K562 (cell line): ENCODE measurements around the gene IL17RC. TPM values are rescaled to one million over a fixed set of nuclear protein-coding genes. Genes with fewer than 3 reads are reported as not detected.
A peak's percentile ranks its signal among the peaks of the same experiment; 100 is the strongest.

Experiments used
- BCLAF1 ChIP-seq, 2 experiments: fragments of 450-650 bp in 1 of 2; IDR thresholded peaks; 2 replicates each; pipeline ENCODE4 v1.6.1; 2011 to 2017; ENCODE audit warnings: low read depth in 2 of 2, antibody characterized with exemption in 1 of 2, borderline replicate concordance in 1 of 2, low read length in 1 of 2, mild to moderate bottlenecking in 1 of 2, mixed read lengths in 1 of 2; ENCODE audit not compliant: control insufficient read depth in 1 of 2
- CBX5 ChIP-seq: IDR thresholded peaks from 2 replicates; pipeline ENCODE4 v1.6.1; 2014; ENCODE audit warnings: low read depth, borderline replicate concordance
- EP400 ChIP-seq: fragments of 450-650 bp; IDR thresholded peaks from 2 replicates; pipeline ENCODE4 v1.6.1; 2017; ENCODE audit warnings: antibody characterized with exemption, mild to moderate bottlenecking, moderate library complexity
- FOXJ2 ChIP-seq: fragments of 200-800 bp; sonication (Bioruptor generic); IDR thresholded peaks from 2 replicates; pipeline ENCODE4 v1.6.1; 2016; ENCODE audit warnings: missing genetic modification characterization, missing compliant biosample characterization
- KLF6 ChIP-seq: fragments of 250-450 bp; sonication (Bioruptor Pico); IDR thresholded peaks from 2 replicates; pipeline ENCODE4 v1.4.0; 2020; ENCODE audit warnings: mild to moderate bottlenecking, moderate library complexity, borderline replicate concordance
- MEIS2 ChIP-seq: fragments of 450-650 bp; IDR thresholded peaks from 2 replicates; pipeline ENCODE4 v1.6.1; 2014; ENCODE audit warnings: mild to moderate bottlenecking; ENCODE audit not compliant: partially characterized antibody
- MITF ChIP-seq: IDR thresholded peaks from 2 replicates; pipeline ENCODE4 v1.6.1; 2014; ENCODE audit warnings: antibody characterized with exemption
- POLR2A ChIP-seq: fragments of 450-650 bp; conservative IDR thresholded peaks from 2 replicates; pipeline ENCODE4 v1.6.1; 2016
- POLR2H ChIP-seq: IDR thresholded peaks from 2 replicates; pipeline ENCODE4 v1.6.1; 2016; ENCODE audit warnings: missing genetic modification characterization, low read depth, mild to moderate bottlenecking, control low read depth, missing compliant biosample characterization, moderate library complexity
- TAF1 ChIP-seq: IDR thresholded peaks from 2 replicates; pipeline ENCODE4 v1.6.1; 2011; ENCODE audit warnings: mild to moderate bottlenecking, low read length, moderate library complexity; ENCODE audit not compliant: insufficient read depth, control insufficient read depth, severe bottlenecking; ENCODE audit errors: extremely low read depth
- WHSC1 ChIP-seq: IDR thresholded peaks from one replicate; pipeline ENCODE4 v1.6.1; 2012; ENCODE audit warnings: low read length, control low read depth, inconsistent platforms
- YBX1 ChIP-seq: fragments of 450-650 bp; IDR thresholded peaks from 2 replicates; pipeline ENCODE4 v1.7.1; 2016; ENCODE audit warnings: mild to moderate bottlenecking
- ZNF395 ChIP-seq: fragments of 200-800 bp; sonication (Bioruptor generic); IDR thresholded peaks from 2 replicates; pipeline ENCODE4 v1.6.1; 2017; ENCODE audit warnings: missing genetic modification characterization, missing compliant biosample characterization
- ZNF76 ChIP-seq: fragments of 250-450 bp; sonication (Bioruptor Pico); IDR thresholded peaks from 2 replicates; pipeline ENCODE4 v1.4.0; 2020; ENCODE audit warnings: mild to moderate bottlenecking, moderate library complexity, borderline replicate concordance
- polyA plus RNA-seq, 8 experiments: library from polyadenylated mRNA; depleted of rRNA in 4 of 8; stranded (reverse) in 5 of 8; unstranded in 3 of 8; fragments of >200 nt; fragmentation: Nextera tagmentation in 2 of 8; fragmentation: Illumina TruSeq in 1 of 8; extraction: Ambion mirVana in 2 of 8; extraction: Trizol in 1 of 8; gene quantifications; 2 replicates each; pipeline versions ENCODE4 v1.2.1 to v1.2.3, GENCODE V29; 2011 to 2014; ENCODE audit warnings: inconsistent platforms in 1 of 8, missing spikeins in 1 of 8
- total RNA-seq, 7 experiments: library from RNA; depleted of rRNA in 6 of 7; stranded (reverse); fragments of >200 nt in 6 of 7; fragmentation: Illumina TruSeq in 2 of 7; extraction: Trizol in 2 of 7; gene quantifications; 2 replicates each; pipeline versions ENCODE4 v1.2.1 to v1.2.3, GENCODE V29; 2011 to 2021; ENCODE audit warnings: low replicate concordance in 1 of 7
- TF ChIP-seq, protein P1 (sequence below): IDR thresholded peaks from 3 replicates; pipeline ENCODE4 v1.6.1; 2011; ENCODE audit warnings: borderline replicate concordance, mild to moderate bottlenecking, moderate library complexity; ENCODE audit not compliant: insufficient read length; ENCODE audit errors: extremely low read depth
- TF ChIP-seq, protein P2 (sequence below): sonication (generic); formaldehyde crosslinking; IDR thresholded peaks from 2 replicates; pipeline ENCODE4 v1.9.0; 2022; ENCODE audit warnings: mild to moderate bottlenecking, missing genetic modification reagents

Gene IL17RC
- total and polyA plus RNA-seq, 9 of the 15 experiments (the other 6 are each of a cell fraction or from before 2014, with no cell fraction given) = 0.15 to 11.4 (median 7.1) TPM; not detected in 1

- TF ChIP-seq, protein P1, sequence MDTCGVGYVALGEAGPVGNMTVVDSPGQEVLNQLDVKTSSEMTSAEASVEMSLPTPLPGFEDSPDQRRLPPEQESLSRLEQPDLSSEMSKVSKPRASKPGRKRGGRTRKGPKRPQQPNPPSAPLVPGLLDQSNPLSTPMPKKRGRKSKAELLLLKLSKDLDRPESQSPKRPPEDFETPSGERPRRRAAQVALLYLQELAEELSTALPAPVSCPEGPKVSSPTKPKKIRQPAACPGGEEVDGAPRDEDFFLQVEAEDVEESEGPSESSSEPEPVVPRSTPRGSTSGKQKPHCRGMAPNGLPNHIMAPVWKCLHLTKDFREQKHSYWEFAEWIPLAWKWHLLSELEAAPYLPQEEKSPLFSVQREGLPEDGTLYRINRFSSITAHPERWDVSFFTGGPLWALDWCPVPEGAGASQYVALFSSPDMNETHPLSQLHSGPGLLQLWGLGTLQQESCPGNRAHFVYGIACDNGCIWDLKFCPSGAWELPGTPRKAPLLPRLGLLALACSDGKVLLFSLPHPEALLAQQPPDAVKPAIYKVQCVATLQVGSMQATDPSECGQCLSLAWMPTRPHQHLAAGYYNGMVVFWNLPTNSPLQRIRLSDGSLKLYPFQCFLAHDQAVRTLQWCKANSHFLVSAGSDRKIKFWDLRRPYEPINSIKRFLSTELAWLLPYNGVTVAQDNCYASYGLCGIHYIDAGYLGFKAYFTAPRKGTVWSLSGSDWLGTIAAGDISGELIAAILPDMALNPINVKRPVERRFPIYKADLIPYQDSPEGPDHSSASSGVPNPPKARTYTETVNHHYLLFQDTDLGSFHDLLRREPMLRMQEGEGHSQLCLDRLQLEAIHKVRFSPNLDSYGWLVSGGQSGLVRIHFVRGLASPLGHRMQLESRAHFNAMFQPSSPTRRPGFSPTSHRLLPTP = no peak
- TF ChIP-seq BCLAF1 (IDR thresholded peaks at IDR 0.05; ENCODE audit: borderline replicate concordance in 1 of 2, control insufficient read depth in 1 of 2, low read depth in 2 of 2, low read length in 1 of 2) (peak in 1 of 2 experiments; percentile 80; a peak in 1 of 4 replicates), CBX5 (no peak), MITF (no peak), KLF6 (CRISPR knock-in tag) (peak; percentile 62; the same call in 1 of the 2 replicates), POLR2A (peak; percentile 52), TAF1 (peak; percentile 70), FOXJ2 (peak; percentile 61; the same call in 1 of the 2 replicates), ZNF76 (no peak), YBX1 (no peak), WHSC1 (no peak), POLR2H (tag) (peak; percentile 87), MEIS2 (peak; percentile 97), EP400 (peak; percentile 80), ZNF395 (CRISPR knock-in tag) (peak; percentile 94)
- TF ChIP-seq, protein P2, sequence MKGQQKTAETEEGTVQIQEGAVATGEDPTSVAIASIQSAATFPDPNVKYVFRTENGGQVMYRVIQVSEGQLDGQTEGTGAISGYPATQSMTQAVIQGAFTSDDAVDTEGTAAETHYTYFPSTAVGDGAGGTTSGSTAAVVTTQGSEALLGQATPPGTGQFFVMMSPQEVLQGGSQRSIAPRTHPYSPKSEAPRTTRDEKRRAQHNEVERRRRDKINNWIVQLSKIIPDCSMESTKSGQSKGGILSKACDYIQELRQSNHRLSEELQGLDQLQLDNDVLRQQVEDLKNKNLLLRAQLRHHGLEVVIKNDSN (CRISPR knock-in tag) = no peak
These were observed 60.1 kb downstream of the IL17RC start (continued) for GRCh38 chr3:9976721-9977709.
